NT2/D1 (cell line): Measurements from ENCODE around the gene EGFLAM.

Source experiments
- DNase-seq: peaks from one replicate; pipeline ENCODE4 v3.0.0-alpha.2; 2011; ENCODE audit warnings: low read depth, low spot score
- H3K27me3 ChIP-seq: 2 replicates; pipeline ENCODE4 v1.6.0; 2011; ENCODE audit warnings: mild to moderate bottlenecking; ENCODE audit not compliant: insufficient read length, insufficient read depth
- H3K36me3 ChIP-seq: 2 replicates; pipeline ENCODE4 v1.6.1; 2011; ENCODE audit warnings: mild to moderate bottlenecking, low read length, mixed read lengths; ENCODE audit not compliant: insufficient read depth, insufficient read length
- H3K4me1 ChIP-seq: 2 replicates; pipeline ENCODE4 v1.5.1; 2011; ENCODE audit not compliant: insufficient read depth, insufficient read length
- H3K4me3 ChIP-seq: 2 replicates; pipeline ENCODE4 v1.5.1; 2011; ENCODE audit warnings: low read depth; ENCODE audit not compliant: insufficient read length
- H3K9ac ChIP-seq: 2 replicates; pipeline ENCODE4 v1.6.0; 2011; ENCODE audit warnings: low read depth; ENCODE audit not compliant: insufficient read length
- H3K9me3 ChIP-seq: 2 replicates; pipeline ENCODE4 v1.5.1; 2011; ENCODE audit warnings: mild to moderate bottlenecking, low read length; ENCODE audit not compliant: insufficient read depth
- SUZ12 ChIP-seq: IDR thresholded peaks from 2 replicates; pipeline ENCODE4 v1.6.1; 2011; ENCODE audit not compliant: insufficient read length, insufficient read depth; ENCODE audit errors: extremely low read depth
- YY1 ChIP-seq: IDR thresholded peaks from 2 replicates; pipeline ENCODE4 v1.6.1; 2011; ENCODE audit not compliant: insufficient read length, insufficient read depth
- ZNF274 ChIP-seq: IDR thresholded peaks from 2 replicates; pipeline ENCODE4 v1.6.1; 2011; ENCODE audit warnings: mild to moderate bottlenecking, low read depth, low read length

The EGFLAM gene

DNA sequence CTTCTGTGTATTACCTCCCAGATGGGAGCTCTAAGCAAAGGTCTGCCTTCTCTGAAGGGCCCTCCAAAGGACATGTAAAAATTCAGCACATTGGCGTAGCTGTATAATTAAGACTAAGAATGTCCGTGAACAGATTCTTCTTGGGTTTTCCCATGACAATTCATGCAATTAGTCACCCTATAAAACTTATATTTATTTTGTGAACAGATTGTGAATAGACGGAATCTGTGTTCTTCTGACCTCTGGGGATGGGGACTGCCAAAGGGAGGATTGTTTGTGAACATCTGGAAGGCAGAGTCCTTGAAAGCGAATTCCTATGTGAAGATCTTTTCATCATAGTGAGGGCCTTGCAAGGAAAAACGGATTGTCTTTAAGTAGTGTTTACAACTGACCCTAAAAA, 111.3 kb downstream of the EGFLAM start:
- H3K36me3 ChIP-seq = no peaks in the 10 kb centered on the region
- DNase-seq = no peak
- H3K4me3 ChIP-seq = no peak overlapping the region
- no peaks in the 10 kb centered on the region for H3K4me1 ChIP-seq
- TF ChIP-seq YY1 = no peak
- TF ChIP-seq SUZ12 = no peak
- TF ChIP-seq ZNF274 = no peak
- H3K9ac ChIP-seq = no peak overlapping the region
- H3K9me3 ChIP-seq = no peaks in the 10 kb centered on the region
- no peaks in the 10 kb centered on the region for H3K27me3 ChIP-seq

DNA sequence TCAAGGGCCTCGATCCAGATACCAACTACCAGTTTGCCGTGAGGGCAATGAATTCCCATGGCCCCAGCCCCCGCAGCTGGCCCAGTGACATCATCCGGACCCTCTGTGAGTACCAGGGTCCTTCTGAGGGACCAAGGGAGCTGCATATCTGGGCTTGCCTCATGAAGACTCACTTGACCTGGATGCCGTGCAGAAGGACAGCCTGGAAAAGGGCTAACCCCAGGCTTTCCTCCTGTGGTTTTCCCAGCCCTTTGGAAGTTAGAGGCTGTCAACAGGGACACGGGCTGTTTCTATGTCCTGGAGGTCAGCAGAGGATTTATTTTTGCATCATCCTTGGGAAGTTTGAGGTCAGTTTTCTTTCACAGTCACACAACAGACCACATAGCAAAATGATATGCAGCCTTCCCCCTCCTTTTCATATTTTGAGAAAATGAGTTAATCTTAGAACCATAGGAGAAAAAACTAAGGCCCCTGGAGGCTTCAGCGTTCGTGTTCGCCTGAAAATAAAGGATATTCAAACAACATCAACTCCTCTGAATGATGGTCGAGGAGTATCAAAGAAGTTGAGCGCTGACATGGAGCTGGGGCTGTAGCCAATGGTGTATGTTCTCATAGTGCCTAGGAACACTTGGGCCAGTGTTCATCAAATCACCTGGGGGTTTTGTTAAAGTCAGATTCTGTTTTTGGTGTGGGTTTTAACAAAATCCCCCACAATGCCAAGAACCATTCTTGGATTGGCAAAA, 112.2 kb downstream of the EGFLAM start:
- H3K9me3 ChIP-seq = no peaks in the 10 kb centered on the region
- TF ChIP-seq ZNF274 (no peak), YY1 (no peak), SUZ12 (no peak)
- no peaks in the 10 kb centered on the region for H3K36me3 ChIP-seq
- H3K27me3 ChIP-seq = no peaks in the 10 kb centered on the region
- DNase-seq = no peak
- no peak overlapping the region for H3K4me3 ChIP-seq
- no peak overlapping the region for H3K9ac ChIP-seq
- H3K4me1 ChIP-seq = no peaks in the 10 kb centered on the region

DNA sequence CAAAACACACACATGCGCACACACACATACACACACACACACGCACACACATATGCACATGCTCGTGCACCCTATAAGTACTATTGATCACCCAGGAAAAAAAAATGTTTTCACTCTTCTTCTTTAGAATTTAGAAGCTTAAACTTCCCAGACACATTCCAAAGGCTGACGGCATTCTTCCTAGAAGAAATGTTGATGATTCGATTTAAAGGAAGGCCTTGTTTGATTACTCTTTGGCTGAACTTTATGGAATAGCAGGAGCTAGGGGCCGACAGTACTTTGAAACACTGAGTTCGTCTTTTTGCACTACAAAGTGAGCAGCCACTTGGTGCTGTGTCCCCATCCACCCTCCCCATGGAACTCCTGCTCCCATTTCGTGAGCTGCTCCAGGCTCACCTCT, 113.2 kb downstream of the EGFLAM start:
- no peaks in the 10 kb centered on the region for H3K27me3 ChIP-seq
- TF ChIP-seq SUZ12 = no peak
- TF ChIP-seq YY1 = no peak
- no peak for TF ChIP-seq ZNF274
- no peaks in the 10 kb centered on the region for H3K4me1 ChIP-seq

DNA sequence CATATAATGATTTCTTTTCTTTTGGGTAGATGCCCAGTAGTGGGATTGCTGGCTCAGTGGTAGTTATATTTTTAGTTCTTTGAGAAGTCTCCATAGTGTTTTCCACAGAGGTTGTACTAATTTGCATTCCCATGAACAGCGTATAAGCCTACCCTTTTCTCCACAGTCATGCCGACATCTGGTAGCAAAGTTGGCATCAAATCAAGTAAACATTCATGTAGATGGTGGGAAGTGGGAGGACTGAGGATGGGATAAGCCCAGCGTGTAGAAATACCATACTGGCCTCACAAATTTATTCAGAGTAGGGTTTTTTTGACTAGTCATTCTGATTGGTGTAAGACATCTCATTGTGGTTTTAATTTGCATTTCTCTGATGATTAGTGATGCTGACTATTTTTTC, 115.4 kb downstream of the EGFLAM start:
- TF ChIP-seq ZNF274 (no peak), YY1 (no peak), SUZ12 (no peak)
- no peak overlapping the region for H3K4me3 ChIP-seq
- H3K4me1 ChIP-seq = no peaks in the 10 kb centered on the region
- H3K36me3 ChIP-seq = no peaks in the 10 kb centered on the region
- no peak for DNase-seq
- no peak overlapping the region for H3K9ac ChIP-seq
- no peaks in the 10 kb centered on the region for H3K9me3 ChIP-seq
- H3K27me3 ChIP-seq = no peaks in the 10 kb centered on the region

More for the DNA sequence above, 113.2 kb downstream of the EGFLAM start:
- Histone ChIP-seq H3K36me3 (no peaks in the 10 kb centered on the region), H3K9me3 (no peaks in the 10 kb centered on the region), H3K4me3 (no peak overlapping the region), H3K9ac (no peak overlapping the region)
- DNase-seq = no peak

DNA sequence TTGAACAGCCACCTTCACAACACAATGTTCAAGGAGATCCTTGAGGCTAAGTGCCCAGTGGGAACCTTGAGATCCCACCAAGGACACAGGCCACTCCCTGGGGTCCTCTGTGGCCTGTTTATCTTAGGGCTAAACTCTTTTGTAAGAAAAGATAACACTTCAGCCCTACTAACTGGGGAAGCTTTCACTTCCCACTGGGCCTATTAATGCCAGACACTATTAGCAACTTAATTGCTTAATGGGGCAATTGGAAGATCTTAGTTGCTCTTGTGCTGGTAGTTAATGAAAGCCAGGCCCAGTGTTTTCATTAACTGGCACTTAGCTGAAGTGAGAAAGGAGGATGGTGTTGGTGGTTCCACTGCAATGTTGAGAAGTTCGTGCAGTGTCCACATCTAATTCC, 117.1 kb downstream of the EGFLAM start:
- H3K9me3 ChIP-seq = no peaks in the 10 kb centered on the region
- H3K9ac ChIP-seq = no peak overlapping the region
- H3K27me3 ChIP-seq = no peaks in the 10 kb centered on the region
- no peaks in the 10 kb centered on the region for H3K36me3 ChIP-seq
- no peak for DNase-seq
- TF ChIP-seq SUZ12 (no peak), ZNF274 (no peak), YY1 (no peak)
- H3K4me3 ChIP-seq = no peak overlapping the region
- H3K4me1 ChIP-seq = no peaks in the 10 kb centered on the region

DNA sequence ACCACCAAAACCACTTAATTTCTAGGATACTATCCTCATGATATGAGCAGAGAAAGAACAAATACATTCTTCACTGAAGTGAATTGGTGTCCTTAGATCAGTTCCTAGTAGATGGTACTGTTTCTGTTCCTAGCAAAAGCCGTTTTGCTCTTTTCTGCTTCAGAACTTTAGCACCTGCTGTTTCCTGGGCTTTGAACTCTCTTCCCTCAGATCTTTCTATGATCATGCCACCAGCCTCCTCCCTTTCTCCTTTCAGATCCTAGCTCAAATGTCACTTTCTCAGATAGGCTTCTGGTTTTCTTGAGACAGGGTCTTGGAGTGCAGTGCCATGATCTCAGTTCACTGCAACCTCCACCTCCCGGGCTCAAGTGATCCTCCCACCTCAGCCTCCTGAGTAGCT, 118.0 kb downstream of the EGFLAM start:
- DNase-seq = no peak
- Histone ChIP-seq H3K9ac (no peak overlapping the region), H3K9me3 (no peaks in the 10 kb centered on the region), H3K27me3 (no peaks in the 10 kb centered on the region), H3K4me3 (no peak overlapping the region), H3K36me3 (no peaks in the 10 kb centered on the region), H3K4me1 (no peaks in the 10 kb centered on the region)
- no peak for TF ChIP-seq SUZ12
- TF ChIP-seq YY1 = no peak
- TF ChIP-seq ZNF274 = no peak

DNA sequence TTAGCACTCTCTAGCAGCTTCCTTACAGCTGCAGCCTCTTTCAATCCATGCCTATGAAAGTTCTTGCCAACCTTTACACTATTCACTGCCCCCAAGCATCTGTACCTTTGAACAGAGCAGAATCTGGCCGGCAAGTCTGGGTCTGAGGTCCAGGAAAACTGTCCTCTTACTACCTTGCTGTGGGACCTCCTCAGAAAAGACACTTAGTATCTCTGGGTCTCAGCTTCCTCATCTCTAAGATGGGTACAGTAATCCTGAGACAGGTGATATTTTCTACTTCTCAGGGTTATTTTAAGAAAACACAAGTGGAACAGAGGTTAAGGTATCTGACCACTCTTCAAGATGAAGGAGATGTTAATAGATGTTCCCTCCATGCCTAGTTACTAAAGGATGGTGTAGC, 120.2 kb downstream of the EGFLAM start:
- Histone ChIP-seq H3K4me1 (no peaks in the 10 kb centered on the region), H3K9ac (no peak overlapping the region), H3K36me3 (no peaks in the 10 kb centered on the region), H3K9me3 (no peaks in the 10 kb centered on the region), H3K4me3 (no peak overlapping the region), H3K27me3 (no peaks in the 10 kb centered on the region)
- DNase-seq = no peak
- TF ChIP-seq YY1 = no peak
- TF ChIP-seq ZNF274 = no peak
- TF ChIP-seq SUZ12 = no peak
